NCI-H2171 (cell line): Measurements from ENCODE around the gene NPPC.
"Not testable (repeated sequence)": the region's sequence is repeated elsewhere in the genome, so short reads cannot be mapped to it uniquely, and the experiment has no call there.

Experiments
- DNase-seq: peaks from one replicate; lab custom pipeline; 2025; lab: John Stamatoyannopoulos, UW

The NPPC gene, protein sequence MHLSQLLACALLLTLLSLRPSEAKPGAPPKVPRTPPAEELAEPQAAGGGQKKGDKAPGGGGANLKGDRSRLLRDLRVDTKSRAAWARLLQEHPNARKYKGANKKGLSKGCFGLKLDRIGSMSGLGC

GRCh38 chr2:231926180-231926741 is at the start of gene NPPC:
Gene NPPC (minus strand): TSS chr2:231926396. CDS start chr2:231926249, 147 bp downstream.
- DNase-seq: peak; percentile 65

DNA sequence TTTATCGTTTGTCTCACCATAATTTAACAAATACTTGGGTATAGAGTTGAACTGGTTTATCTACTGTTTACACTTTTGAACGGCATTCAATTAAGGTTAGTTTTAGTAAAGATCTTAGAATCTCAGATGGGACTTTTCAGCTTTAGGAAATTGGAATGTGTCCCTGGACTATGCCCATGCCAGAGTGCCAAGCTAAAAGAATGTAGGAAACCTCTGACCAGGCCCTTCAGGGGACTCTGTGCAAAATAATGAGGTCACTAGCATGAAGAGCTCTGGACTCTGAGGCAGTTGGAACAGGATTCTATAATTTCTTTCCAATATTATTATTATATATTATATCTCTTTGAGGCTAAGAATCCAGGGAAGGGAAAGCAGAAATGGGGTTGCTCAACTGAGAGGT is 48.8 kb upstream of the NPPC start:
- no peak for DNase-seq

DNA sequence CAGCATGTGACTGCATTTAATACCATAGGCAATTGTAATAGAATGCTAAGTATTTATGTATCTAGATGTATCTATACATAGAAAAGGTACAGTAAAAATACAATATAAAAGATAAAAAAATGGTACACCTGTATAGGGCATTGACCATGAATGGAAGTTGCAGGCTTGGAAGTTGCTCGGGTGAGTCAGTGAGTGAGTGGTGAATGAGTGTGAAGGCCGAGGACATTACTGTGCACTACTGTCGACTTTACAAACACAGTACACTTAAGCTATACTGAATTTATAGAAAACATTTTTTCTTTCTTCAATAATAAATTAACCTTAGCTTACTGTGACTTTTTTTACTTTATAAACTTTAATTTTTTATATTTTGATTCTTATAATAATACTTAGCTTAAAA is 44.3 kb upstream of the NPPC start:
- no peak for DNase-seq

- no peak for DNase-seq
Measured at GRCh38 chr2:231968820-231969219, 42.6 kb upstream of the NPPC start.

- no peak for DNase-seq
Measured at GRCh38 chr2:231966886-231967285, 40.7 kb upstream of the NPPC start.

- no peak for DNase-seq
Measured at GRCh38 chr2:231965102-231965501, 38.9 kb upstream of the NPPC start.

- DNase-seq: peak; percentile 63
Measured at GRCh38 chr2:231961349-231962166, 35.4 kb upstream of the NPPC start, which contains the start of gene DIS3L2. Gene DIS3L2 (plus strand): TSS chr2:231961713. CDS start chr2:232014928, 53,215 bp downstream.

DNA sequence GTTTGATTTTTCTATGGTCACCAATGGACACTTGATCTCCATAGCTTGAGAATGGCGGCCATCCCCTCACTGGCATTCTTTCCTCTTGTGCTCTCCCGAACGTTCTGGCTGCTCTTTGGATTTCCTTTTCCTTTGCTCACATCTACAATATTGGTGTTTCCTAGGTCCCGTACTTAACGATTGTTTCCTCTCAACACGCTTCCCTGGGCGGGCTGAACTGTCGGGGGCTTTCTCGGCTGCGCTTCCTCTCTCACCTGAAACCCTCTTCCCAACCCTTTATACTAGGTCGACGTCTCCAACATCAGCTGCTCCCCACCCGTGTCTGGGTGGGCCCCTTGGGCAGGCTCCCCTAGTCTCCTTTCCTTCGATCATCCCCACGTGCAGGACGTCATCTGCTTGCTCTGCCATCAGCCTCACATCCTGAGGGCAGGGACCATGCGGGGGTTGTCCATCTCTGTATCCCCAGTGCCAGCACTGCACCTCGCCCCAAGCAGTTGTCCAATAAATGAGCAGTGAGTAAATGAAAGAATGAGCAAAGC is 34.7 kb upstream of the NPPC start:
- DNase-seq: no peak

GRCh38 chr2:231957913-231958763 is 31.9 kb upstream of the NPPC start:
- no peak for DNase-seq

GRCh38 chr2:231955758-231956472 is 29.7 kb upstream of the NPPC start:
- no peak for DNase-seq

DNA sequence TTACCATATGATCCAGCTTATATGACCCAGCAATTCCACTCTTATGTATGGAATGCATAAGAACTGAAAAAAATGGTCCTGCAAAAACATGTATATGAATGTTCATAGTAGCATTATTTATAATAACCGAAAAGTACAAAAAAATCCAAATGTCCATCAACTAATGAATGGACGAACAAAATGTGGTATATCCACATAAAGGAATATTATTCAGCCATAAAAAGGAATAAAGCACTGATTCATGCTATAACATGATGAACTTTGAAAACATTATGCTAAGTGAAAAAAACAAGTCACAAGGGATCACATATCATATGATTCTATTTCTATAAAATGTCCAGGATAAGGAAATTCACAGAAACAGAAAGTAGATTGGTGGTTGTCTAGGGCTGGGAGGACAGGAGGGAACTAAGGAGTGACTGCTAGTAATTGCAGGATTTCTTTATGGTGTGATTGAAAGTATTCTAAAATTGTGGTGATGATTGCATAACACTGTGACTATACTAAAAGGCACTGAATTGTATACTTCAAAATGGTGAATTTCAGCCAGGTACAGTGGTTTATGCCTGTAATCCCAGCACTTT is 25.3 kb upstream of the NPPC start:
- DNase-seq: no peak

- no peak for DNase-seq
Measured at GRCh38 chr2:231947694-231948093, 21.5 kb upstream of the NPPC start.

- DNase-seq: not testable (repeated sequence)
Measured at GRCh38 chr2:231947112-231947511, 20.9 kb upstream of the NPPC start.

GRCh38 chr2:231946241-231946814 is 20.1 kb upstream of the NPPC start:
- DNase-seq: no peak

DNA sequence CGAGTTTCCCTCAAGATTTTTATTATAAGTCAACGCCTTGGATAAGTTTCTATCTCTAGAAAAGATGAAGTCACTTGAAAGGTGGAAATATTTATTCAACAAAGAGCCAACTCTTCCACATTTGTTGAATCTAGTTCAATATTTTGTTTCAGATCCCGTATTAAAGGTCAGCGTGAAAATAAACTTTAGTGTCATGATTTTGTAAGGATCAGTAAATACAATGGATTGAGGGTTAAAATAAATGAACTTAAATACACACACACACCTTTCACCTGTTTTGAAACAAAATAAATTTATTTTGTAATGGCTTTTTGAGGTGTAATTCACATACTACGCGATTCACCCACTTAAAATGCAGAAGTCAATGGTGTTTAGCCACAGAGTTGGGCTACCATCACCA is 16.0 kb upstream of the NPPC start:
- DNase-seq: no peak

DNA sequence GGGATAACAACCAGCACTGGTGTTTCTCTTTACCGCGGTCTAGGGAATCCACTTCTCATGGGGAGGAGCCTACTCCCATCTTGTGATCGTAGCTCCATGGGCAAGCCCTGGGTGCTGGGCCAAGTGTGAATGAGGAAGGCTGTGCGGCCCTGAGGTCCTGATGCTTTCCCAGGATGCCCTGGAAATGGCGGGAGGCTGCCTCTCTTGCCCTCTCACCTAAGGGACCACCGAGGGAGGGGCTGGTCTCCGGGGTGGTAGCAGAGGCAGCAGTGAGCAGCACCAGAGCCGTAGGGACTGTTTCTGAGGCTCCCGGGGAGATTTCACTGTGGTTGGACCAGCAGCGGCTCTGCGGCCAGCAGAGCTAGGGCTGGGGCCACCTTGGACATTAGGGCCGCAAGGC is 15.5 kb upstream of the NPPC start:
- no peak for DNase-seq

DNA sequence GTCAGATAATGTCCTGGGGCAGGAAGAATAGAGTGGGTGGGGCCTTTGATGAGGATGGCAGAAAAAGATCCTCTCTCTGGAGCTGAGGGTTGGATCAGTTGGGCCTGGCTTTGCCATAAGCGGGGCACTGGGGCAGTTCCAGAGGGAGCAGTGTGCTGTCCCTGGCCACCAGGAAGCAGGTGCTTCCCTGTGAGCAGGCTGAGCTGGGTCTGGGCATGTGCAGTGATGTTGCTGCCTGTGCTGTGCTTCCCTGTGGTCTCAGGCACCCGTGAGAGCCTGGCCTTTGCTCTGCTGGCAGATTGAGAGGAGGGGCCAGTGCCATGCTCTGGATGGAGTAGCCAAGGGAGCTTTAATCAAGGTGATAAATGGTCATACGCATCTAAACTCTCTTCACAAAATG is 14.6 kb upstream of the NPPC start:
- no peak for DNase-seq

DNA sequence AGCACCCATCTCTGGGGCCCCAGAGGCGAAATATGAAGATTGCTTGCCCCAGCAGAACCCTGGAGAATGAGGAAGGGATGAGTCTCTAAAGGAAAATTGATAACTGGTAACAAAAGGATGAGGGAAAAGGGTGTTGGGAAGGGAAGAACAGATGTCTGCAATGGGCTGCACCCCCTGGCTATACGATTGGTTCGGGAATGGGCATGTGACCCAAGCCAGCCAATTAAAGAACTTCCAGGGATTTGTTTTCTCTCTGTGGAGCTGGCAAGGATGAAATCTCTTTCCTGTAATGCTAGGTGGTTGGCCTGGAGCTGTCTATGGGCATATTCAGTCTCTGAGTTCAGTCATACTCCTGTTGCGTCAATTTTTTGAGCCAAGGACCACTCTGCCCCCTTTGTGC is 12.8 kb upstream of the NPPC start:
- DNase-seq: no peak

DNA sequence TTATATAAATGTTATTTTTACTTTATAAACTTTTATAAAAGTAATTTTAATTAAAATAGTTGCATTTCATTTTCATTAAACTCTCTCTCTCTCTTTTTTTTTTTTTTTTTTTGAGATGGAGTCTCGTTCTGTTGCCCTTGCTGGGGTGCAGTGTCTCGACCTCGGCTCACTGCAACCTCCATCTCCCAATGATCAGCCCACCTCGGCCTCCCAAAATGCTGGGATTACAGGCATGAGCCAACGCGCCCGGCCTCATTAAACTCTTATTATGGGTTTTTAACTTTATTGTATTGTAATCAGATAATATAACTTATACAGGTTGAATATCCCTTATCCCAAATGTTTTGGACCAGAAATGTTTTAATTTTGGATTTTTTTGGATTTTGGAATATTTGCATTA is 10.9 kb upstream of the NPPC start:
- DNase-seq: no peak

DNA sequence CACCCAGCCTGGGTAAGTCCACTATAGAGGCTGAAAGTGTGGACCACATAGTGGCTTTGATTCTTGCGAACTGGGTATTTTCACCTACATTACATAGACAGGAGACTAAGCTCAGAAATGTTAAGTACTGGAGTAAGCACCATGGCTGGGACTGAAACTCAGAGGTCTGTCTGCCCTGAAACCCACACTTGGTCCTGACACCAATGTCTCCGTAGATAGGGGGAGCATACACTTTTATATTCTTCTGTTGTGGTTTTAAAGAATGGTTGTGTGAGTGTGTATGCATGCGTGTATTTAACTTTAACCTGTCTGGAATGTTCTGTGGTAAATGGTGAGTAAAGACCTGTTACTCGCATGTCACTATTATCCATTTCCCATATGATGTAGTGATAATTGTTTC is 10.3 kb upstream of the NPPC start:
- DNase-seq: no peak

GRCh38 chr2:231935815-231936214 is 9.6 kb upstream of the NPPC start:
- no peak for DNase-seq
